H1 (cell line): ENCODE data around the gene TMEM107. TPM values are rescaled to one million over a fixed set of nuclear protein-coding genes. Genes with fewer than 3 reads are reported as not detected.

Experiments used
- ASH2L ChIP-seq: fragments of 200-600, 300-600 bp; sonication (generic); IDR thresholded peaks from one replicate; pipeline ENCODE4 v1.7.1; 2017; ENCODE audit warnings: low read length
- BACH1 ChIP-seq: IDR thresholded peaks from 2 replicates; pipeline ENCODE4 v1.6.1; 2012; ENCODE audit warnings: low read length, improper control_type of control experiment
- CREB1 ChIP-seq: IDR thresholded peaks from 2 replicates; pipeline ENCODE4 v1.6.1; 2012; ENCODE audit warnings: inconsistent platforms
- GABPA ChIP-seq: IDR thresholded peaks from 2 replicates; pipeline ENCODE4 v1.6.1; 2011; ENCODE audit warnings: mild to moderate bottlenecking, low read length, moderate library complexity, borderline replicate concordance; ENCODE audit not compliant: insufficient read depth
- HDAC2 ChIP-seq, 2 experiments: fragments of 300-600 bp in 1 of 2; sonication (generic) in 1 of 2; IDR thresholded peaks; 2 replicates each; pipeline ENCODE4 v1.6.1; 2011 to 2012; ENCODE audit warnings: low read depth in 2 of 2, low read length in 2 of 2, mild to moderate bottlenecking in 2 of 2, moderate library complexity in 2 of 2, borderline replicate concordance in 1 of 2, inconsistent platforms in 1 of 2
- MAFK ChIP-seq: IDR thresholded peaks from 2 replicates; pipeline ENCODE4 v1.6.1; 2012; ENCODE audit warnings: low read depth, mild to moderate bottlenecking, improper control_type of control experiment, low read length
- MAX ChIP-seq: IDR thresholded peaks from 2 replicates; pipeline ENCODE4 v1.6.1; 2012; ENCODE audit warnings: inconsistent platforms
- NRF1 ChIP-seq: IDR thresholded peaks from 2 replicates; pipeline ENCODE4 v1.6.1; 2011; ENCODE audit warnings: mild to moderate bottlenecking, low read depth, low read length, improper control_type of control experiment
- POU5F1 ChIP-seq: IDR thresholded peaks from 2 replicates; pipeline ENCODE4 v1.6.1; 2011; ENCODE audit warnings: low read depth, mild to moderate bottlenecking, low read length, moderate library complexity
- SIN3A ChIP-seq, 2 experiments: IDR thresholded peaks in 1 of 2; conservative IDR thresholded peaks in 1 of 2; 2 replicates each; pipeline ENCODE4 v1.6.1; 2011 to 2012; ENCODE audit warnings: low read length in 2 of 2, improper control_type of control experiment in 1 of 2, low read depth in 1 of 2, mild to moderate bottlenecking in 1 of 2
- SP1 ChIP-seq: IDR thresholded peaks from 2 replicates; pipeline ENCODE4 v1.6.1; 2011; ENCODE audit warnings: low read depth, low read length
- SP4 ChIP-seq: IDR thresholded peaks from 2 replicates; pipeline ENCODE4 v1.6.1; 2012; ENCODE audit warnings: low read length, inconsistent platforms
- TBP ChIP-seq: IDR thresholded peaks from 2 replicates; pipeline ENCODE4 v1.6.1; 2011; ENCODE audit warnings: low read depth, low read length, improper control_type of control experiment
- polyA plus RNA-seq, 7 experiments: library from polyadenylated mRNA; depleted of rRNA in 3 of 7; stranded (reverse) in 5 of 7; unstranded in 2 of 7; fragments of >200 nt in 5 of 7; fragments of 200-250 nt in 2 of 7; gene quantifications; 1 replicate in 5 of 7; 2 replicates in 1 of 7; 4 replicates in 1 of 7; pipeline versions ENCODE4 v1.2.1 to v1.2.3, GENCODE V29; 2011 to 2013; ENCODE audit warnings: missing spikeins in 2 of 7, mixed read lengths in 2 of 7
- total RNA-seq: library from RNA; stranded (reverse); fragmentation: NEBNext Ultra II Directional; extraction: Animal tissue kit (Norgen Biotek cat#: 25700); gene quantifications from 2 replicates; pipeline ENCODE4 v1.2.1, GENCODE V29; 2021

The TMEM107 gene
- total and polyA plus RNA-seq, 2 of the 8 experiments (the other 6 are each of a cell fraction or from before 2014, with no cell fraction given), result 17.3 to 21.5 TPM

- TF ChIP-seq BACH1 (no peak), SIN3A (conservative IDR thresholded peaks at IDR 0.05 in 1 of 2, IDR thresholded peaks at IDR 0.05 in 1 of 2; ENCODE audit: low read depth in 1 of 2, low read length in 2 of 2) (peak; percentile 62 to 73; a peak in 2 of 4 replicates), POU5F1 (peak; percentile 17; the same call in 1 of the 2 replicates), MAFK (peak; percentile 80; the same call in 1 of the 2 replicates), GABPA (no peak), NRF1 (peak; percentile 20; the same call in 1 of the 2 replicates), SP4 (no peak), SP1 (0 out of 2 replicates have a peak, but pooled peaks have one; percentile 27), ASH2L (no peak), TBP (peak; percentile 98), CREB1 (peak; percentile 42; the same call in 1 of the 2 replicates), HDAC2 (IDR thresholded peaks at IDR 0.05; ENCODE audit: borderline replicate concordance in 1 of 2, low read depth in 2 of 2, low read length in 2 of 2) (0 out of 4 replicates have a peak, but pooled peaks have one; percentile 18 to 33), MAX (peak; percentile 11; the same call in 1 of the 2 replicates)
Observed at GRCh38 chr17:8187517-8188262, 11.5 kb upstream of the TMEM107 start (continued).
